SIG-M5 treated with dmso at 0.1 percent for 504 hours (cell line): ENCODE results near the gene PRDM16.

Experiments used
- DNase-seq: peaks from one replicate; lab custom pipeline; 2025; ENCODE audit not compliant: unreplicated experiment; lab: John Stamatoyannopoulos, UW

The PRDM16 gene

GRCh38 chr1:3068564-3069431, at the start of gene PRDM16:
Gene PRDM16 (plus strand): TSS chr1:3069203. CDS start chr1:3069260, 57 bp downstream.
- no peak for DNase-seq

GRCh38 chr1:3019516-3020051, 49.4 kb upstream of the PRDM16 start:
- DNase-seq, result no peak

- no peak for DNase-seq
Measured at GRCh38 chr1:3020263-3020909, 48.6 kb upstream of the PRDM16 start.

- no peak for DNase-seq
Measured at GRCh38 chr1:3021233-3021671, 47.8 kb upstream of the PRDM16 start, which contains the start of gene ACTRT2. Gene ACTRT2 (plus strand): TSS chr1:3021467. CDS start chr1:3021687, 220 bp downstream.

- DNase-seq, result no peak
Measured at GRCh38 chr1:3021801-3022401, 47.1 kb upstream of the PRDM16 start.

- DNase-seq, result no peak
Measured at GRCh38 chr1:3022511-3022973, 46.5 kb upstream of the PRDM16 start.

- DNase-seq, result no peak
Measured at GRCh38 chr1:3022976-3023375, 46.0 kb upstream of the PRDM16 start.

GRCh38 chr1:3024019-3024418, 45.0 kb upstream of the PRDM16 start:
- DNase-seq, result no peak

- DNase-seq, result no peak
Measured at GRCh38 chr1:3024588-3024987, 44.4 kb upstream of the PRDM16 start.

GRCh38 chr1:3026124-3026523, 42.9 kb upstream of the PRDM16 start:
- DNase-seq, result no peak

GRCh38 chr1:3026581-3027391, 42.2 kb upstream of the PRDM16 start:
- DNase-seq, result no peak

- DNase-seq, result no peak
Measured at GRCh38 chr1:3027611-3028371, 41.2 kb upstream of the PRDM16 start.

GRCh38 chr1:3028531-3029282, 40.3 kb upstream of the PRDM16 start:
- no peak for DNase-seq

GRCh38 chr1:3029481-3029961, 39.5 kb upstream of the PRDM16 start:
- DNase-seq, result no peak

- no peak for DNase-seq
Measured at GRCh38 chr1:3029991-3030662, 38.9 kb upstream of the PRDM16 start.

GRCh38 chr1:3030663-3031381, 38.2 kb upstream of the PRDM16 start:
- no peak for DNase-seq

GRCh38 chr1:3031401-3032221, 37.4 kb upstream of the PRDM16 start:
- DNase-seq, result no peak
